Esophagus squamous epithelium (tissue), 4 donors: Measurements from ENCODE around the gene SRP68.

Source experiments
- CTCF ChIP-seq, 6 experiments: fragments of 450-650 bp in 4 of 6; fragments of 200-600 bp in 2 of 6; sonication (generic) in 2 of 6; IDR thresholded peaks; one replicate each; pipeline ENCODE4 v1.5.1; 2016 to 2019; ENCODE audit warnings: antibody characterized with exemption in 6 of 6, mild to moderate bottlenecking in 4 of 6, moderate library complexity in 4 of 6
- POLR2A ChIP-seq, 4 donors: fragments of 450-650 bp; IDR thresholded peaks; one replicate each; pipeline ENCODE4 v1.6.1; 2017; ENCODE audit warnings: antibody characterized with exemption in 4 of 4, mild to moderate bottlenecking in 4 of 4, moderate library complexity in 3 of 4

GRCh38 chr17:76079956-76080767 lies 7.8 kb upstream of the SRP68 start:
- TF ChIP-seq CTCF (IDR thresholded peaks at IDR 0.05) (peak in 2 of 6 experiments; percentile 8 to 30), POLR2A (IDR thresholded peaks at IDR 0.05) (no peak)
